OCI-LY3 (cell line): ENCODE results near the gene FOXP3.

Experiments used
- H2AFZ ChIP-seq: fragments of 200-600, 300-600 bp; shearing (Covaris generic); 2 replicates; pipeline ENCODE4 v1.6.0; 2014; ENCODE audit warnings: antibody characterized with exemption, low read depth, low read length
- H3K27ac ChIP-seq: fragments of 200-600, 300-600 bp; sonication (generic); 2 replicates; pipeline ENCODE4 v1.5.1; 2014; ENCODE audit warnings: mild to moderate bottlenecking, low read length, moderate library complexity, mixed read lengths
- H3K27me3 ChIP-seq: fragments of 200-600, 300-600 bp; sonication (generic); 2 replicates; pipeline ENCODE4 v1.6.1; 2014; ENCODE audit warnings: low read depth, low read length, mixed read lengths
- H3K36me3 ChIP-seq: fragments of 200-600, 300-600 bp; sonication (generic); replicated peaks from 2 replicates; pipeline ENCODE3; 2014; ENCODE audit warnings: low read depth, low read length, mixed read lengths
- H3K4me1 ChIP-seq: fragments of 300-600, 200-600 bp; sonication (generic); 2 replicates; pipeline ENCODE4 v1.6.1; 2014; ENCODE audit warnings: low read length, mixed read lengths
- H3K4me2 ChIP-seq: fragments of 200-600, 300-600 bp; sonication (generic); 2 replicates; pipeline ENCODE4 v1.6.1; 2014; ENCODE audit warnings: low read length, mixed read lengths
- H3K4me3 ChIP-seq: fragments of 300-600, 200-600 bp; sonication (generic); 2 replicates; pipeline ENCODE4 v1.5.1; 2014; ENCODE audit warnings: antibody characterized with exemption, mild to moderate bottlenecking, low read length, moderate library complexity
- H3K79me2 ChIP-seq: fragments of 300-600, 200-600 bp; shearing (Covaris generic); 2 replicates; pipeline ENCODE4 v1.6.1; 2014; ENCODE audit warnings: mild to moderate bottlenecking, low read length, mixed read lengths
- H3K9ac ChIP-seq: fragments of 300-600, 200-600 bp; shearing (Covaris generic); 2 replicates; pipeline ENCODE4 v1.6.0; 2014; ENCODE audit warnings: mild to moderate bottlenecking, low read length, moderate library complexity
- H3K9me3 ChIP-seq: fragments of 200-600, 300-600 bp; shearing (Covaris generic); 2 replicates; pipeline ENCODE4 v1.6.1; 2014; ENCODE audit warnings: low read length, mixed read lengths; ENCODE audit not compliant: insufficient read depth
- H4K20me1 ChIP-seq: fragments of 200-600, 300-600 bp; sonication (generic); 2 replicates; pipeline ENCODE4 v1.6.1; 2016; ENCODE audit warnings: low read length, mixed read lengths; ENCODE audit not compliant: insufficient read depth
- EZH2phosphoT487 ChIP-seq: fragments of 200-600 bp; shearing (Covaris generic); IDR thresholded peaks from 2 replicates; pipeline ENCODE4 v1.6.1; 2018; ENCODE audit warnings: antibody characterized with exemption, mixed run types, low read depth
- TF ChIP-seq, protein P1 (sequence below): fragments of 200-600, 300-600 bp; sonication (generic); IDR thresholded peaks from 2 replicates; pipeline ENCODE4 v1.5.1; 2014; ENCODE audit warnings: antibody characterized with exemption, low read length, low read depth

FOXP3 gene

DNA sequence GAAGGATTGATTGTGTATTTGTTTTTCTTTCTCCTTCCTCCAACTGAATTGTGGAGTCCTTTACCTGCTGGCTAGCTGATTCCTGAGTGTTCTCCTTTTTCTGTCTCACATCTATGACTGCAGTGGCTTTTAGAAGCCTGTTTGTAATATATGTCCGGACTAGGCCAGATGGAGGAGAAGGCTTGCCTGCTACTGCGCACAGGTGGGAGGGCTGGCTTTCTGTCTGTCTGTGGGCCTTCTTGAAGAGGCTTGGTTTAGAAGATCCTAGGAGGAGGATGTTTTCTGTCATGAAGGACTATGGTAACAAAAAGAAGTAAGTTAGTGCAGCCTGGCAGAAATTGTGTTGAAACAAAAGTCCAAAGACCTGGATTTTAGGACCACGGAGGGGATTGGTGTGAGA lies 13.6 kb upstream of the FOXP3 start:
- Histone ChIP-seq H2AFZ (no peak overlapping the region), H4K20me1 (no peaks in the 10 kb centered on the region), H3K9ac (no peak overlapping the region)

GRCh38 chrX:49277535-49277830 lies 13.0 kb upstream of the FOXP3 start:
- H3K79me2 ChIP-seq: peaks cover 5% of the 10 kb centered on the region
- TF ChIP-seq EZH2phosphoT487: no peak
- TF ChIP-seq, protein P1, sequence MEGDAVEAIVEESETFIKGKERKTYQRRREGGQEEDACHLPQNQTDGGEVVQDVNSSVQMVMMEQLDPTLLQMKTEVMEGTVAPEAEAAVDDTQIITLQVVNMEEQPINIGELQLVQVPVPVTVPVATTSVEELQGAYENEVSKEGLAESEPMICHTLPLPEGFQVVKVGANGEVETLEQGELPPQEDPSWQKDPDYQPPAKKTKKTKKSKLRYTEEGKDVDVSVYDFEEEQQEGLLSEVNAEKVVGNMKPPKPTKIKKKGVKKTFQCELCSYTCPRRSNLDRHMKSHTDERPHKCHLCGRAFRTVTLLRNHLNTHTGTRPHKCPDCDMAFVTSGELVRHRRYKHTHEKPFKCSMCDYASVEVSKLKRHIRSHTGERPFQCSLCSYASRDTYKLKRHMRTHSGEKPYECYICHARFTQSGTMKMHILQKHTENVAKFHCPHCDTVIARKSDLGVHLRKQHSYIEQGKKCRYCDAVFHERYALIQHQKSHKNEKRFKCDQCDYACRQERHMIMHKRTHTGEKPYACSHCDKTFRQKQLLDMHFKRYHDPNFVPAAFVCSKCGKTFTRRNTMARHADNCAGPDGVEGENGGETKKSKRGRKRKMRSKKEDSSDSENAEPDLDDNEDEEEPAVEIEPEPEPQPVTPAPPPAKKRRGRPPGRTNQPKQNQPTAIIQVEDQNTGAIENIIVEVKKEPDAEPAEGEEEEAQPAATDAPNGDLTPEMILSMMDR: no peak
- H3K4me2 ChIP-seq: no peak overlapping the region
- peaks cover 3% of the 10 kb centered on the region for H3K36me3 ChIP-seq
- no peak overlapping the region for H2AFZ ChIP-seq
- H3K4me3 ChIP-seq: no peak overlapping the region
- H3K4me1 ChIP-seq: no peaks in the 10 kb centered on the region
- no peak overlapping the region for H3K9ac ChIP-seq
- no peak overlapping the region for H3K27ac ChIP-seq
- H4K20me1 ChIP-seq: no peaks in the 10 kb centered on the region
- no peaks in the 10 kb centered on the region for H3K9me3 ChIP-seq
- no peaks in the 10 kb centered on the region for H3K27me3 ChIP-seq

More for the DNA sequence above, 13.6 kb upstream of the FOXP3 start:
- H3K4me2 ChIP-seq: no peak overlapping the region
- TF ChIP-seq, protein P1: no peak
- TF ChIP-seq EZH2phosphoT487: no peak
- no peak overlapping the region for H3K4me3 ChIP-seq
- H3K27me3 ChIP-seq: no peaks in the 10 kb centered on the region
- peaks cover 3% of the 10 kb centered on the region for H3K36me3 ChIP-seq
- H3K27ac ChIP-seq: no peak overlapping the region
- H3K79me2 ChIP-seq: peaks cover 3% of the 10 kb centered on the region; the same call in 1 of the 2 replicates
- H3K4me1 ChIP-seq: no peaks in the 10 kb centered on the region
- no peaks in the 10 kb centered on the region for H3K9me3 ChIP-seq

DNA sequence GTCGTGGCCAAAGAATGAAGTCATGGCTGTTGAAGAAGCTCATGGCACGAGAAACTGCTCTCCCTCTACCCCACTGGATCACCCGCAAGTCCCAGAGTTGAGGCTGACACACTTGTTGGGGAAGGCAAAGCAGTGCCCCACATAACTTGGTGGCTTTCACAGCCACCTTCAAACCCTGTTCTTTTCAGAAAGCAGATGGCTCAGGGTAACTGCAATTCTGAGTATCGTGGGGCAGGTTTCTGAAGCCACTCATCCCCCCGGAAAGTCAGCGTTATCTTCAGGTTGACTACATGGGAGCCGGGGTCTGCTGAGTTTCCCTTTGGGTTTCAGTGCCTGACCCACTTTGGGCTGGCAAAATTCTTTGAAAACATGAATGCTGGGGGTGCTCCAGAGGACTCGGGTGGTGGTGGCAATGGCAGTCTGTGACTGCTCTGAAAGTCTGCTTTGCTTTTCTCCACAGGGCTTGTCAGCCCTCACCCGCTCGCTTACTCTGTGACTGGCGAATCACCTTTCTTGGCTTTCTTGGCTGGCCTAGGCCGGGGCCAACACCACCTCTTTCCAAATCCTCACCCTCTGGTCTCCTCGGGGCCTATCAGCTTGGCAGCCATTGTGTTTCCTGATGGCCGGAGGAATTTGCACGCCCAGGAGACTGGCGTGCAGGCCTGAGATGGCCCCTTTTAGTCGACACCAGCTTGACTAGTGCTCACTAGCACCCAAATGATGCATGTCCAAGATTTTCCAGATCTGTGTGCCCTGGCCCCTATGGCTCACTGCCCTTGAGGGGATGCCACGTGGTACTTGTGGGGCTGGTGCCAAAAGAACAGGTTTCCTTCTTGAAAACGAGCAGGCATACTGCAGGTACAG lies 12.4 kb upstream of the FOXP3 start:
- Histone ChIP-seq H3K9me3 (no peaks in the 10 kb centered on the region), H3K9ac (no peak overlapping the region), H3K27ac (no peak overlapping the region), H2AFZ (no peak overlapping the region), H3K27me3 (no peaks in the 10 kb centered on the region), H3K36me3 (peaks cover 3% of the 10 kb centered on the region), H4K20me1 (no peaks in the 10 kb centered on the region), H3K4me2 (no peak overlapping the region), H3K4me3 (no peak overlapping the region), H3K79me2 (peaks cover 11% of the 10 kb centered on the region), H3K4me1 (no peaks in the 10 kb centered on the region)
- TF ChIP-seq, protein P1: no peak
- TF ChIP-seq EZH2phosphoT487: no peak

GRCh38 chrX:49276207-49276606 lies 11.7 kb upstream of the FOXP3 start:
- H3K4me1 ChIP-seq: peaks cover 2% of the 10 kb centered on the region; the same call in 1 of the 2 replicates
- TF ChIP-seq, protein P1: no peak
- TF ChIP-seq EZH2phosphoT487: no peak
- H3K4me2 ChIP-seq: no peak overlapping the region
- H3K27me3 ChIP-seq: no peaks in the 10 kb centered on the region
- no peak overlapping the region for H3K4me3 ChIP-seq
- no peaks in the 10 kb centered on the region for H3K9me3 ChIP-seq
- peaks cover 5% of the 10 kb centered on the region for H3K36me3 ChIP-seq
- no peak overlapping the region for H3K9ac ChIP-seq
- no peaks in the 10 kb centered on the region for H4K20me1 ChIP-seq
- no peak overlapping the region for H2AFZ ChIP-seq
- peaks cover 18% of the 10 kb centered on the region for H3K79me2 ChIP-seq
- H3K27ac ChIP-seq: no peak overlapping the region
